ENCODE results near the gene LRP1-AS. TPM values are rescaled to one million over a fixed set of nuclear protein-coding genes. Genes with fewer than 3 reads are reported as not detected.

LRP1-AS gene
- not detected for total RNA-seq

DNA sequence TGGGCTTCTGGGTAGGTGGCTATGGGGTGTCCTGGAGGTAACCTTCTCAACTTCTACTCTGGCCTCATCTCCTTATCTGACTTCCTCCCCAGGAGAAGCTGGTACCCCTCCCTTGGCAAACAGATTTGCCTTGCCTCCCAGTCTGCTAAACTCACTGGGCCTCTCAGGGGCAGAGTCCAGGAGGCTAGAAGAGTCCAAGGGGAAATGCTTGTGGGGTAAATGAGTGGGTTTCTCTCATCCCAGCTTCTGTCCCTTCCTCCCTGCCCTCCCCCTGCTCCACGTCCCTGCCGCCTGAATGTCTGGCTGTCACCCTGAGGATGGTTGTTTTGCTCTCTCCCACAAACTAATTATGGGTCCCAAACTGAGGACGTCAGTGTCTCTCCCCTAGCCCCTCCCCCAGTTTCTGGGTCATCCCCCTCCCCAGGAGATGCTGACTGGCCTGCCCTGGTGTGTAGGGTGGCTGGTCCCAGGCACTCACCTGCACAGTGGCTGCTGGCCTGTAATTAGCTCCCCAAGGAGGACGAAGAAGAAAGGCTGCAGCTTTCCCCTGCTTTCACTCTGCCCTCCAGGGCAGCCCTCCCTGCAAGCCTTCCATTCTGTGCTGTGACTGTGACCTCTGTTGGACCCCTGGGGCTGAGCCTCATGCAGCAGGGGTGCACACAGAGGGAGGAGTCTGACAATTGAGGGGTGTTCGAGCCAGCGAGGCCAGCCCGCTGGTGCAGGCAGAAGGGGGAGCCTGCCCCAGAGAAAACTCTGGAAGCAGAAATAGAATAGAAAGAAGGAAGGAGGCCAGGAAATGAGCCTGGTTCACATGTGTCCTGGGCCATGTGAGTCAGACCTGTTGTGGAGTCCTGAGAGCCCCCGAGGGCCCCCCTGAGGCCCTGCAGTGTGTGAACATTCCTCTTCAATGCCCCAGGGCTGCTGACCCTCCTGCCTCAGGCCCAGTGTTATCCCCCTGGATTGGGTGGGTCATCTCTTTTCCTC is at the start of gene LRP1-AS:
LRP1-AS (minus strand) TSS at position 659 of the 984 bp plus-strand sequence.
- H3K36me3 Mint-ChIP-seq: no peaks in the 10 kb centered on the region
- H3K4me3 Mint-ChIP-seq: no peak within 1 kb of the TSS
- H3K9me3 Mint-ChIP-seq (ENCODE audit: low read depth): no peaks in the 10 kb centered on the region
- CTCF ChIA-PET: interaction anchor here (0.8 to 3.5 kb wide), 4 partner anchors 23 to 66 kb away, joined by 3 to 14 read pairs (median 6); no protein-coding TSS in a partner anchor
- DNase-seq (no peak), ATAC-seq (no peak)
- H3K27ac Mint-ChIP-seq: no peak within 1 kb of the TSS
- no peaks in the 10 kb centered on the region for H3K4me1 Mint-ChIP-seq
- H3K27me3 Mint-ChIP-seq: no peaks in the 10 kb centered on the region

DNA sequence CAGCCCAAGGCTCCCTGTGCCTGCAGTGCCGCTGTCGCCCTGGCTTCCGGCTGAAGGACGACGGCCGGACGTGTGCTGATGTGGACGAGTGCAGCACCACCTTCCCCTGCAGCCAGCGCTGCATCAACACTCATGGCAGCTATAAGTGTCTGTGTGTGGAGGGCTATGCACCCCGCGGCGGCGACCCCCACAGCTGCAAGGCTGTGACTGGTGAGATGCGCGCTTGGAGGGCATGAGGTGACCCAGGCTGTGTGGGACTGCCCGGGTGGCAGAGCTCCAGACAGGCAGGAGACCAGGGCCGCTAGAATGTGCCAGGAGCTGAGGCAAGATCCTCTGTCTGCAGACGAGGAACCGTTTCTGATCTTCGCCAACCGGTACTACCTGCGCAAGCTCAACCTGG is 49.5 kb upstream of the LRP1-AS start:
- Mint-ChIP-seq H3K27me3 (no peaks in the 10 kb centered on the region), H3K9me3 (ENCODE audit: low read depth) (no peaks in the 10 kb centered on the region), H3K27ac (no peak overlapping the region), H3K4me1 (no peaks in the 10 kb centered on the region), H3K36me3 (no peaks in the 10 kb centered on the region), H3K4me3 (no peak overlapping the region)
- CTCF ChIA-PET: interaction anchor here (1.0 to 4.0 kb wide), 3 partner anchors 14 to 43 kb away, joined by 3 to 17 read pairs (median 5); no protein-coding TSS in a partner anchor
- DNase-seq (no peak), ATAC-seq (no peak)

DNA sequence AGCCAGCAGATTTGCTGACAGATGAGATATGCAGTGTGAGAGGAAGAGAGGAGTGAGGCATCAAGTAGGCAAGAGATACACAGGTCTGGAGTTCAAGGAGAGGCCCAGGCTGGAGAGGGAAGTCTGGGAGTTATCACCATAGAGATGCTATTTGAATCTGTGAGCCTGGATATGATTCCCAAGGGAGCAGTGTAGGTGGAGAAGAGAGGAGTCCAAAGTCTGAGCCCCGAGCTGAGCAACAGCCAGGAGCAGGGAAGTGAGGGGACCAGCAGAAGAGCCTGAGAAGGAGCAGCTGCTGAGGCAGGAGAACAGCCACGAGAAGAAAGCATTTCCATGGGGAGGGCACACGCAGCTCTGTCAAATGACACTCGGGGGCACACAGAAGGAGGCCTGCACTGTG is 49.0 kb upstream of the LRP1-AS start:
- Mint-ChIP-seq H3K36me3 (no peaks in the 10 kb centered on the region), H3K9me3 (ENCODE audit: low read depth) (no peaks in the 10 kb centered on the region), H3K4me1 (no peaks in the 10 kb centered on the region), H3K27me3 (no peaks in the 10 kb centered on the region), H3K4me3 (no peak overlapping the region), H3K27ac (no peak overlapping the region)
- CTCF ChIA-PET: interaction anchor here (1.0 to 4.0 kb wide), 3 partner anchors 13 to 43 kb away, joined by 3 to 17 read pairs (median 5); no protein-coding TSS in a partner anchor
- DNase-seq (no peak), ATAC-seq (no peak)

DNA sequence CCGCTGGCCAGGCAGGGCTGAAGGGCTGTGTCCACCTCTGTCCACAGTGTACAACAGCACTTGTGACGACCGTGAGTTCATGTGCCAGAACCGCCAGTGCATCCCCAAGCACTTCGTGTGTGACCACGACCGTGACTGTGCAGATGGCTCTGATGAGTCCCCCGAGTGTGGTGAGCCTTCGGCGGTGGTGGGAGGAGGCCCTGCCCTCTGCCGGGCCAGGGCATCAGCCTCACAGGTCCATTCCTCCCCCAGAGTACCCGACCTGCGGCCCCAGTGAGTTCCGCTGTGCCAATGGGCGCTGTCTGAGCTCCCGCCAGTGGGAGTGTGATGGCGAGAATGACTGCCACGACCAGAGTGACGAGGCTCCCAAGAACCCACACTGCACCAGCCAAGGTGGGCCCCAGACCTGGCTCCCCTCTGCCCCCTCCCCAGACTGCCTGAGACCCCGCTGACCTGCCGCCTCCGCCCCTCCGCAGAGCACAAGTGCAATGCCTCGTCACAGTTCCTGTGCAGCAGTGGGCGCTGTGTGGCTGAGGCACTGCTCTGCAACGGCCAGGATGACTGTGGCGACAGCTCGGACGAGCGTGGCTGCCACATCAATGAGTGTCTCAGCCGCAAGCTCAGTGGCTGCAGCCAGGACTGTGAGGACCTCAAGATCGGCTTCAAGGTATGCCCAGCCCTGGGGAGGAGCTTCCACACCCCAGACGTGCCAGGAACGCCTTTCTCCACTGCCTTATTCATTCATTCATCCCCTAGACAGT is 48.4 kb upstream of the LRP1-AS start:
- Mint-ChIP-seq H3K9me3 (ENCODE audit: low read depth) (no peaks in the 10 kb centered on the region), H3K27ac (no peak overlapping the region), H3K4me3 (no peak overlapping the region), H3K36me3 (no peaks in the 10 kb centered on the region), H3K27me3 (no peaks in the 10 kb centered on the region), H3K4me1 (no peaks in the 10 kb centered on the region)
- ATAC-seq (no peak), DNase-seq (no peak)
- CTCF ChIA-PET: interaction anchor here (1.8 to 4.0 kb wide), 2 partner anchors 18 to 44 kb away, joined by 5 to 17 read pairs; no protein-coding TSS in a partner anchor

DNA sequence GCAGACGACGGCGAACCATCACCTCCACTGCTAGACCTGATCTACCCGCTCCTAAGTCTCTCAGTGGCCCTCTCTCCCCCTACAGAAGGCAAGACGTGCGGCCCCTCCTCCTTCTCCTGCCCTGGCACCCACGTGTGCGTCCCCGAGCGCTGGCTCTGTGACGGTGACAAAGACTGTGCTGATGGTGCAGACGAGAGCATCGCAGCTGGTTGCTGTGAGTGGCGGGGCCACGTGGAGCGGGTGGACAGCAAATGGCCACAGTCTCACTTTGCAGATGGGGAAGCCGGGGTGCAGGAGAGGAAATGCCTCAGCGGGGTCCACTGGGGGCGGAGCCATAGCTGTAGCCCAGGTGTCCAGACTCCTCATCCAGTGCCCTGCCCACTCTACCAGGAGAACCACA is 47.8 kb upstream of the LRP1-AS start:
- H3K36me3 Mint-ChIP-seq: no peaks in the 10 kb centered on the region
- no peaks in the 10 kb centered on the region for H3K4me1 Mint-ChIP-seq
- H3K27ac Mint-ChIP-seq: no peak overlapping the region
- DNase-seq: no peak
- H3K4me3 Mint-ChIP-seq: no peak overlapping the region
- no peak for ATAC-seq
- no peaks in the 10 kb centered on the region for H3K9me3 Mint-ChIP-seq (ENCODE audit: low read depth)
- CTCF ChIA-PET: interaction anchor here (1.8 kb wide), 1 partner anchor 45 kb away, joined by 5 read pairs; no protein-coding TSS in a partner anchor
- H3K27me3 Mint-ChIP-seq: no peaks in the 10 kb centered on the region

DNA sequence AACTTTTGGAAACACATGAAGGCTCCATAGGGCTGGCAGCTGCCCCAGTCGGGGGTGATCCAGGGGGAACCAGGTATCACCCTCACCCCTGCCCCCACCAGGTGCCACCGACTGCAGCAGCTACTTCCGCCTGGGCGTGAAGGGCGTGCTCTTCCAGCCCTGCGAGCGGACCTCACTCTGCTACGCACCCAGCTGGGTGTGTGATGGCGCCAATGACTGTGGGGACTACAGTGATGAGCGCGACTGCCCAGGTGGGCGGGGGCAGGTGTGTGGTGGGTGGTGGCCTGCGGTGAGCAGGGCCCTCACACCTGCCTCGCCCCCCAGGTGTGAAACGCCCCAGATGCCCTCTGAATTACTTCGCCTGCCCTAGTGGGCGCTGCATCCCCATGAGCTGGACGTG is 46.8 kb upstream of the LRP1-AS start:
- Mint-ChIP-seq H3K27me3 (no peaks in the 10 kb centered on the region), H3K4me3 (no peak overlapping the region), H3K36me3 (no peaks in the 10 kb centered on the region), H3K4me1 (no peaks in the 10 kb centered on the region), H3K27ac (no peak overlapping the region), H3K9me3 (ENCODE audit: low read depth) (no peaks in the 10 kb centered on the region)
- CTCF ChIA-PET: no interaction called here
- ATAC-seq (no peak), DNase-seq (no peak)

DNA sequence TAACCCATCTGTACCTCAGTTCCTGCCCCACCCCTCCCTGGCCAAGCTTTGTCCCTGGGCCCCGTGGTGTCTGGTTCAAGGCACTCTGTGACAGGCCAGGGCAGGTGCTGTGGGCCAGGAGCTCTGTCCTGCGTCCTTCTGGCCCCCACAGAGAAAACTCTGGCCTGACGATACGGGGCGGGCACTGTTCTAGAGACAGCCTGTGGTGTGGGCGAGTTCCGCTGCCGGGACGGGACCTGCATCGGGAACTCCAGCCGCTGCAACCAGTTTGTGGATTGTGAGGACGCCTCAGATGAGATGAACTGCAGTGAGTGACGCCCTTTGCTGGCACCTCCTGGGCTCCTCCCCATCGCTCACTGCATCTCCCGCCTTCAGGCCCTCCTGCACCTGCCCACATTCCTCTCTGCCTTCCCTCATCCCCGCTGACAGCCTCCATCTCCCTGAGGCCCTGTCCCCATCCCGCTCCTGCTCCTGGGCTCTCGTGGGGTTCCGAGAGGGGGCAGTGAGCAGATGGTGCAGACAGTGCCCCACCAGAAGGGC is 46.4 kb upstream of the LRP1-AS start:
- Mint-ChIP-seq H3K36me3 (no peaks in the 10 kb centered on the region), H3K27me3 (no peaks in the 10 kb centered on the region), H3K9me3 (ENCODE audit: low read depth) (no peaks in the 10 kb centered on the region), H3K27ac (no peak overlapping the region), H3K4me1 (no peaks in the 10 kb centered on the region), H3K4me3 (no peak overlapping the region)
- no peak for DNase-seq
- CTCF ChIA-PET: no interaction called here
- no peak for ATAC-seq

DNA sequence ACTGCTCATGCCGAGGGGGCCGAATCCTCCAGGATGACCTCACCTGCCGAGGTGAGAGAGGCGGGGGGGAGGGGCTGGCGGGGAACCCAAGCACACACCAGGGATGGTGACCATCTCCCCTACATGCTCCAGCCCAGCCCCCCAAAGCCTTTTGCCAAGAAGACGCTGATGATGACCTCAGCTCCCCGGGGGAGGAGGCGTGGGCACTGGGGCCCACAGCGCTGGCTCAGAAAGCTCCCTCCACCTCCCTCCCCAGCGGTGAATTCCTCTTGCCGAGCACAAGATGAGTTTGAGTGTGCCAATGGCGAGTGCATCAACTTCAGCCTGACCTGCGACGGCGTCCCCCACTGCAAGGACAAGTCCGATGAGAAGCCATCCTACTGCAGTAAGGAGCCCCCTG is 45.5 kb upstream of the LRP1-AS start:
- Mint-ChIP-seq H3K4me3 (no peak overlapping the region), H3K4me1 (no peaks in the 10 kb centered on the region), H3K9me3 (ENCODE audit: low read depth) (no peaks in the 10 kb centered on the region), H3K36me3 (no peaks in the 10 kb centered on the region), H3K27me3 (no peaks in the 10 kb centered on the region), H3K27ac (no peak overlapping the region)
- CTCF ChIA-PET: interaction anchor here (1.1 kb wide), 1 partner anchor 9 kb away, joined by 6 read pairs; no protein-coding TSS in a partner anchor
- ATAC-seq (no peak), DNase-seq (no peak)

DNA sequence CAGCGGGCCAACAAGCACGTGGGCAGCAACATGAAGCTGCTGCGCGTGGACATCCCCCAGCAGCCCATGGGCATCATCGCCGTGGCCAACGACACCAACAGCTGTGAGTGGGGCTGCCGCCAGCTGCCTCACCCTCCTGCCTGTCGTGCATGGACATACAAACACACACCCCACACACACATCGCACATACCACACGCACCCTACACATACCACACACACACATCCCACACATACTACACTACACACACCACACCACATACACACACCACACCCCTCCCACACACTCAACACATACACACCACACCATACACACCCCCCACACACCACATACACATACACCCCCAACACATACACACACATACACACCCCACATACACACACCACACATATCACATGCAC is 44.0 kb upstream of the LRP1-AS start:
- CTCF ChIA-PET: interaction anchor here (0.6 to 1.4 kb wide), 2 partner anchors 9 to 1186 kb away, joined by 3 to 4 read pairs; no protein-coding TSS in a partner anchor
- Mint-ChIP-seq H3K27ac (no peak overlapping the region), H3K36me3 (no peaks in the 10 kb centered on the region), H3K9me3 (ENCODE audit: low read depth) (no peaks in the 10 kb centered on the region), H3K4me3 (no peak overlapping the region), H3K4me1 (no peaks in the 10 kb centered on the region), H3K27me3 (no peaks in the 10 kb centered on the region)
- DNase-seq (no peak), ATAC-seq (no peak)

DNA sequence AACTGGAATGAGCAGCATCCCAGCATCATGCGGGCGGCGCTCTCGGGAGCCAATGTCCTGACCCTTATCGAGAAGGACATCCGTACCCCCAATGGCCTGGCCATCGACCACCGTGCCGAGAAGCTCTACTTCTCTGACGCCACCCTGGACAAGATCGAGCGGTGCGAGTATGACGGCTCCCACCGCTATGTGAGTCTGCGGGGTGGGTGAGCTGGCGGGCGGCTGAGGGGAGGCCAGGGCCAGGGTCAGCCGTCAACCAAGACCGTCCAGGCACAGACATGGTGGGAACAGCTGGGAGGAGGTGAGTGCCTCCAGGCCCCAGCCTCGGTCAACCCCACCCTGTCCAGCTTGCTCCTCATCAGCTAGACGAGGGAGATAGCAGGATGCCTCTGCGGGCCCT is 43.4 kb upstream of the LRP1-AS start:
- Mint-ChIP-seq H3K27me3 (no peaks in the 10 kb centered on the region), H3K9me3 (ENCODE audit: low read depth) (no peaks in the 10 kb centered on the region), H3K4me1 (no peaks in the 10 kb centered on the region), H3K27ac (no peak overlapping the region), H3K36me3 (no peaks in the 10 kb centered on the region), H3K4me3 (no peak overlapping the region)
- CTCF ChIA-PET: interaction anchor here (0.6 to 1.4 kb wide), 2 partner anchors 8 to 1185 kb away, joined by 3 to 4 read pairs; no protein-coding TSS in a partner anchor
- DNase-seq (no peak), ATAC-seq (no peak)

DNA sequence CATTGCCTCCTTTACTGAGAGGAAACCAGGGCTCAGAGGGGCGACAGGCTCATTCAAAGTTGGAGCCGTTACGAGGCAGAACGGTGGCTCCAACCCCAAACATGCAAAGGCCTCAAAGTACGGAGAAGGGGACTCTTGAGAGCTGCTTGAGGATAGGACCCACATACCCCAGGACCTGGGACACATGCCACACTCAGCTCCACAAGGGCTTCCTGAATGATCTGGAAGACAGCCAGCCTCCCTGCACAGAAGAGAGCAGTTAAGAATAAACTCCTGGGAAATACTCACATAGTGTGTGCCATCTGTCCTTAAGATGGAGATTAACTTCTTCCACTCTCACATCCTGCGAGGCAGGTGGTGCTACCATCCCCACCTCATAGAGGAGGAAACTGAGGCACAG is 42.6 kb upstream of the LRP1-AS start:
- DNase-seq: no peak
- no peak overlapping the region for H3K27ac Mint-ChIP-seq
- no peaks in the 10 kb centered on the region for H3K9me3 Mint-ChIP-seq (ENCODE audit: low read depth)
- no peaks in the 10 kb centered on the region for H3K36me3 Mint-ChIP-seq
- H3K27me3 Mint-ChIP-seq: no peaks in the 10 kb centered on the region
- CTCF ChIA-PET: no interaction called here
- no peaks in the 10 kb centered on the region for H3K4me1 Mint-ChIP-seq
- H3K4me3 Mint-ChIP-seq: no peak overlapping the region
- ATAC-seq: no peak

DNA sequence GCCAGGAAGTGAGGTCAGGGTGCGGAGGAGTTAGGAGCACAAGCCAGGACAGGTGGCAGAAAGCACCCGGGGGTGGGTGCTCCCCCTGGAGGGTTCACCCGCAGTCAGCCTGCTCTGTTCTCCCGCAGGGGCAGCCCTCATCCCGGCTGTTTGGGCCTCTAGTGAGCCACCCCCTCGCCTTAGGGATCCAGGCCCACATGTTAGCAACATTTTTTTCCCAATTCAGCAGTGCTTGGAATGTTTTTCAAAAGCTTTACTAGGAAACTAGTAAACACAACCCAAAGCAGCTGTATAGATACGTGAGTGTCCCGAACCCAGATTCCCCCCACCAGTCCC is 40.6 kb upstream of the LRP1-AS start:
- CTCF ChIA-PET: interaction anchor here (0.9 to 2.0 kb wide), 5 partner anchors 14 to 119 kb away, joined by 3 to 8 read pairs (median 4); partner anchors contain the start of gene STAT6
- DNase-seq (no peak), ATAC-seq (no peak)
- Mint-ChIP-seq H3K4me3 (no peak overlapping the region), H3K27ac (no peak overlapping the region), H3K4me1 (no peaks in the 10 kb centered on the region), H3K27me3 (no peaks in the 10 kb centered on the region), H3K9me3 (ENCODE audit: low read depth) (no peaks in the 10 kb centered on the region), H3K36me3 (no peaks in the 10 kb centered on the region)

Data from activated CD8-positive, alpha-beta memory T cell treated with anti-CD3 and anti-CD28 coated beads, Interleukin-2, amount 10 ng/mL, durations not matched to agents 7 days and 5 days (primary cell).